ENCODE data around the gene PSIP1.
"Not testable (repeated sequence)": the region's sequence is repeated elsewhere in the genome, so short reads cannot be mapped to it uniquely, and the experiment has no call there.

The PSIP1 gene

DNA sequence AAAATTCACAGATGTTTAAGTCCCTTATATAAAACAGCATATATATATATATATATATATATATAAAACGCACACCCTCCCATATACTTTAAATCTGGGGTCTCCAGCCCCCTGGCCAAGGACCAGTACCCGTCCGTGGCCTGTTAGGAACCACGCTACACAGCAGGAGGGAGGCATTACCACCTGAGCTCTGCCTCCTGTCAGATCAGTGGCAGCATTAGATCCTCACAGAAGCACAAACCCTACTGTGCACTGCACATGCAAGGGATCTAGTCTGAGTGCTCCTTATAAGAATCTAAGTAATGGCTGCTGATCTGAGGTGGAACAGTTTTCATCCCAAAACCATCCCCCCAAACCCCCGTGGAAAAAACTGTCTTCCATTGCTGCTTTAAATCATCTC lies 9.0 kb downstream of the PSIP1 start:
- no peak for DNase-seq (ENCODE audit: low read depth in 2 of 2)

DNA sequence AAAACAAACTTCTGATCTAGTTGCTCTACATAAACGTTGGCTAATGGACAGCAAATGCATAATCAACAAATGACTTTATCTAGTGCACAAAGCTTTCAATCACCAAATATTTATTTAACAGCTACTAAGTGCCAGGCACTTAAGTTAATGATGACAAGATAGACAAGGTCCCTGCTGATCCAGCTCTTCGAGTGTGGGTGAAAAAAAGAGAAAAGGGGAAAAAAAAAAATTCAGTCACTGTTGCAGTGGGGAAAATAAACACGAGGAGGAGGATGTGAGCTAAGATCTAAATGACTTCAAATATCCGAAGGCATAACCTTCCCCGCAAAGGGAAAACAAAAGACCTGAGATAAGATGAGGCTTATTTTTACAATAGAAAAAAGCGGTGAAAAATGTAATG lies 9.6 kb downstream of the PSIP1 start:
- no peak for DNase-seq (ENCODE audit: low read depth in 2 of 2)

DNA sequence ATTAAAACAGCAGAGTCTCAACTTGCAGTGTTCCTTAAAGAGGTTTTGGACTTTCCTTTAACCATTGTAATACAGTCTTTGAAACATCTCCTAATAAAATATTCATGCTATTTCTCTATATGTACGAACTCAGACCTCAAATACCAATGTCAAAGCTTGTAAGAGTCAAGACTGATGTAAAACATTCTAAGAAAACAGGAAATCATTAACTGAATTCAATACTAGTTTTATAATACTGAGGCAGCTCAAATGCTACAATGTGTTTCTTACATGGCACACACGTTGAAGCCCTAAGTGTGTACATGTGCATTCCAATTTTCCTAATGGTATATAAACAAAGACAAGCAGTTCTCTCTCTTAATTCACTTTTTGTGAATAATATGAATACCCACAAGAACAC lies 11.6 kb downstream of the PSIP1 start:
- no peak for DNase-seq (ENCODE audit: low read depth in 2 of 2)

DNA sequence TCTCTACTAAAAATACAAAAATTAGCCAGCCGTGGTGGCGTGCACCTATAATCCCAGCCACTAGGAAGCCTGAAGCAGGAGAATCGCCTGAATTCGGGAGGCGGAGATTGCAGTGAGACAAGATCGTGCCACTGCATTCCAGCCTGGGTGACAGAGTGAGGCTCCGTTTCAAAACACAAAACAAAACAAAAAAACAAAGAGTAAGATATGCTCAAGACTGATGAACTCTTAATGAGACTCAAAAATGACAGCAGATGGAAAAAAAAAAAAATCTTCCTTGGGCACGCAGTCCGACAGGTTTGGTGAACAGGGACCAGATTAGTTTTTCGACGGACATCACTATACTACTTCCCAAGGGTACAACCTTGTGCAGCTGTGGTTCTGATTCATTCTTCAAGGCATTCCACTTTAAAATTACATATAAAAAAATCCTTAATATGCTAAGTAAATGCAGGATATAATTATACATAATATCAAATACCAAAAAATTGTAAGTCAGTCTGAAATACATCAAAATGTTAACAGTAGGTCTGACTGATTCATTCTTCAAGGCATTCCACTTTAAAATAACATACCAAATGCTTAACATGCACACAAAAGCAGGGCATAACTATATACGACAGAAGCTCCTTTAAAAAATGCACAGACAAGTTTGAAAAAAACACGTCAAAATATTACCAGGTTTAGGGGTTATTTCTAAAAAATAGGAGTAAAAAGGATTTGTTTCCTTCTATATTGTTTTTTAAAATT lies 12.3 kb downstream of the PSIP1 start:
- DNase-seq (ENCODE audit: low read depth in 2 of 2), result no peak

DNA sequence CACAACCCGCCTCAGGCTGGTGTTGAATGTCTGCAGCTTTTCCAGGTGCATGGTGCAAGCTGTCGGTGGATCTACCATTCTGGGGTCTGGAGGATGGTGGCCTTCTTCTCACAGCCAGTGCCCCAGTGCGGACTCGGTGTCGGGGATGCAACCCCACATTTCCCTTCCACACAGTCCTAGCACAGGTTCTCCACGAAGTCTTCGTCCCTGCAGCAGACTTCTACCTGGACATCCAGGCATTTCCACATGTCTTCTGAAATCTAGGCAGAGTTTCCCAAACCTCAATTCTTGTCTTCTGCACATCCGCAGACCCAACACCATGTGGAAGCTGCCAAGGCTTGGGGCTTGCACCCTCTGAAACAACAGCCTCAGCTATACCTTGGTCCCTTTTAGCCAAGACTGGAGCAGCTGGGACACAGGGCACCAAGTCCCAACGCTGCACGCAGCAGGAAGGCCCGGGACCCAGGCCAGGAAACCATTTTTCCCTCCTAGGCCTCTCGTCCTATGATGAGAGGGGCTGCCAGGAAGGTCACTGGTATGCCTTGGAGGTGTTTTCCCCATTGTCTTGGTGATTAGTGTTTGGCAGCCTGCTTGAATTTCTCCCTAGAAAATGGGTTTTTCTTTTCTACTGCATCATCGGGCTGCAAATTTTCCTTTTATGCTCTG lies 18.2 kb downstream of the PSIP1 start:
- DNase-seq (ENCODE audit: low read depth in 2 of 2), result no peak

DNA sequence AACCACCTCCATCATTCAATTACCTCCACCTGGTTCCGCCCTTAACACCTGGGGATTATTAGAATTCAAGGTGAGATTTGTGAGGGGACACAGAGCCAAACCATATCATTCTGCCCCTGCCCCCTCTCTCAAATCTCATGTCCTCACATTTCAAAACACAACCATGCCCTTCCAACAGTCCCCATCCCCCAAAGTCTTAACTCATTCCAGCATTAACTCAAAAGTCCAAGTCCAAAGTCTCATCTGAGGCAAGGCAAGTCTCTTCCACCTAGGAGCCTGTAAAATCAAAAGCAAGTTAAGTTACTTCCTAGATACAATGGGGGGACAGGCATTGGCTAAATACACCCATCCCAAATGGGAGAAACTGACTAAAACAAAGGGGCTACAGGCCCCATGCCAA lies 18.8 kb downstream of the PSIP1 start:
- DNase-seq (ENCODE audit: low read depth in 2 of 2), result no peak

DNA sequence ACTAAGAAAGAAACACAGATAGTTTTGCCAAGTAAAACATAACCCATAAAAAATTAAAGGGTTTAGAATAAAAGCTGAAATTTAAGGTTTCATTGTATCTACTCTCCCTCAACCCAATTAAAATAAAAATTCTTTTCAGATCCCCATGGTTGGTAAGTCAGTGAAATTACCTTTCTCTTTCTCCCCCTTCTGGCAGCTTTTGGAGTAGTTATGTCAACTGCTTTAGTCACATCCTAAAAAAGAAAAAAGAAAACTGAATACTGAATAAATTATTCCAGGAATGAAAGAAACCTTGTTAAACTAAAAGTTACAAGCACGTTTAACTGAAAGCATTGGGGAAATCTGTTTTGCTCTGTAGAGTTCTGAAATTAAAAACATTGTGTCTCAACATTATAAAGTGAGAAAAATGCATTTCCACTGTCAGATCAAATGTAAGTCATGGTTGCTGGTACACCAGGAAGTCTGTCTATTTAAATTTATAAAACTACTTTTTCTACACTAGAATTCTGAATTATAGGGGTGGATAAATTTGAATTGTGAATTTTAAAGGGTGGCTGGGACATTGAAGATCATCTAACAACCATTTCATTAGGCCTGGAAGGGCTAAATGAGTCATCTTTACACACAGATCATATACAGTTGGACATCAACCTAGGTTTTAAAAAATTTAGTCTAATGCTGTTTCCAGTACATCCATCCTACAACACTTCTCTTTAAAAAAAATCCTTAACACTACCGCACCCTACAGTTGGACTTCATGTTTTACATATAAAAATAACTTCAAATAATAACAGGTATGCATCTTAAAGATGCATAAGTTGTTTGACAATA lies 24.7 kb downstream of the PSIP1 start:
- DNase-seq (ENCODE audit: low read depth in 2 of 2), result no peak

DNA sequence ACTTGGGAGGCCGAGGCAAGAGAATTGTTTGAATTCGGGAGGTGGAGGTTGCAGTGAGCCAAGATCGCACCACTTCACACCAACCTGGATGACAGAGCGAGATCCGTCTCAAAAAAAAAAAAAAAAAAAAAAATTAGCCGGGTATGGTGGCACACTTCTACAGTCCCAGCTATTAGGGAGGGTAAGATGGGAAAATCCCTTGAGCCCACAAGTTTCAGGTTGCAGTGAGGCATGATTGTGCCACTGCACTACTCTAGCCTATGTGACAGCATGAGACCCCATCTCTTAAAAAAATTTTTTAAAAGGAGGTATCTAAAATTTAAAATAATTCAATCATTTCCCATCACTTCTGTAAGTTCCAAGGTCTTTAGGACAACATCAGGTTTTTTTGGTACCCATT lies 26.0 kb downstream of the PSIP1 start:
- DNase-seq (ENCODE audit: low read depth in 2 of 2), result no peak

DNA sequence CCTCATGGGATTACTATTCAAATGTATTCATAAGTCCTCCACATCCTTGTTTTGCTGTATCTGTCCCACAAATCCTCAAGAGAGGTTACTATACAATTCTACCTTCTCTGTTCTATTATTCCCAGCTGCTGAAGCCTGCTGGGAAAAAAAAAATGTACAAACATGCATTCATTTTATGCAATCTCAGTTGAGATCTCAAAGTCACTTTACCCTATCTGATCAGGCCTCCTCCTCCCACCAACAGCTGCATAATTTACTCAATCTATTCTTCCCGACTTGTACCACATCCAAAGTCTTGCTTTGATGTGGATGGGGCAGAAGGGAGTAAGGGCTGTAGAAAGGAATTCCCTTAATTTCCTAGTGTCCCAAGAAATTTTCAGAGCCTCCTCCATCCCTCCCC lies 28.6 kb downstream of the PSIP1 start:
- DNase-seq (ENCODE audit: low read depth in 2 of 2), result no peak

DNA sequence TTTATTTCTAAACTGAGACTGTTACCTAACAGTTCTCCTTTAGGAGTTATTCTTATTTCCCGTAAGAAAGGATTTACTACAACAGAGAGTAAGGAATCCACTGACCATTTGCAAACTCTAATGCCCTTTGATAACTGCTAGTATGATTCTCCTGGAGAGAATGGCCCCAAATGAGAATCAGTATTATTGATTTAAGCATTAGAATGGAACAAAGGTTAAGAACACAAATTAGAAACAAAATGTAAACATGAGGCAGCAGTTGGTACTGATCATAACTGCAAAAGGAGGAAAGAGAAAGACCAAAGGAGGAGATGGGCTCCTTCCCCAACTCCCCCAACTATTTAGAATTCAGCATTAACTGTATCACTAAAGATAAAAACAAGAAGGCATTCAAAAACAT lies 30.7 kb downstream of the PSIP1 start:
- no peak for DNase-seq (ENCODE audit: low read depth in 2 of 2)

DNA sequence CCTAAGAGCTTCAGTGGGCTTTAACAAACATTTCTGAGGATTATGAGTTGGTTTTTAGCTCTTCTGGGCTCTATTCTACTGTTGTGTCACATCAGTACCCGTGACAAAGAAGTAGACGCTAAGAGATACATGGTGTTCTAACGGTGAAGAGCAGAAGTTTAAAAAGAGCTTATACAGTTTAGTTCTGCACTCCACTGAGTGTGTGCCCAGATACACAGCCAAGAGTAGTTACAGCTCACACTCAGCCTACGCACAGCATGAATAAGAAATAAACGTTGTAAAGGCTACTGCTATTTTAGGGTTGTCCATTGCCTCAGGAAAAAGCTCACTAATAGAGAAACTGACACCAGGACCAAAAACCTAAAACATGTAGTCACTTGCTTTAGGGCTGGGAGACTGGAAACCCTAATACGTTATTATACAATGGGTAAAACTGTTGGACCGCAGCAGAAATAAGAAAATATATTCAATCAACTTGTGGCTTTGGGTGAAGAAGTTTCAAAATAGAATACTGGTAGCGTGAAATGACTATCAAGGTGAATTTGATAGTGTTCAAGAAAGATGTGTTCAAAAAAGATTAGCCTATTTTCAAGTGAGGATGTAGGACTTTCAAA lies 34.7 kb downstream of the PSIP1 start:
- DNase-seq (ENCODE audit: low read depth in 2 of 2), result no peak

DNA sequence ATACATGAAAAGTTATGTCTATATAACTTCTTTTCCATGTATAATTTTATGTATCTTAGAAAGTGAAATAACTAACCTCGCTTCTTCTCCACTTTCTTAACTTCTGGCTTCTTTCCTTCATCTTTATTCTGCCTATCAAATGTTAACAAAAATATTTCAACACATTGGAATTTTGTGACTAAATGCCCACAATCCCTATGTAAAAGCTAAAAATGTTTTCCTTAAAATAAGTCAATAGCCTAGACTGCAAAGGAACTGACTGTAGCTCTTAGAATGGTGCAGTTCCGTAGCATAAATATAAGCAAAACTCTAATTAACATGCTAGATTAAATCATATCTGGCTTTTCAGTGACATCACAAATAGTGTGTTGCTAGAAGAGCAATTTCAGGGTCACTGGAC lies 40.9 kb downstream of the PSIP1 start:
- DNase-seq (ENCODE audit: low read depth in 2 of 2), result no peak

DNA sequence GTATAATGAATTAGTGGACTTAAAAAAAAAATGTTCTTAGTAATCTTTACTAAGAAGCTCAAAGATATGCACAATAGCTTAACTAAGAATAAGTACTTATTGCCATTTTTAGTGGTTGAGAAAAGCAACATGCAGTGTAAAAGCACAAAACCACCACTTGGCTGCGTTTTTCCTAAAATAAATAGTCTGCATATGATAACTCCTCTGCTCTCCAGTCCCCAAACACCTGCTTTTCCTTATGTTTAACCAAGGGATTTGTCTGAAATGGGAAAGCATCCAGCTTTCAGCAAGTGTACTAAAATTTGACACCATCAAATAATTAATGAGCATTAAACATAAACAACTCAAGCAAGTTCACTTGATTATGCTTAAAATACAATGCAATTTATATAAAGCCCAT lies 41.4 kb downstream of the PSIP1 start:
- DNase-seq (ENCODE audit: low read depth in 2 of 2), result no peak

DNA sequence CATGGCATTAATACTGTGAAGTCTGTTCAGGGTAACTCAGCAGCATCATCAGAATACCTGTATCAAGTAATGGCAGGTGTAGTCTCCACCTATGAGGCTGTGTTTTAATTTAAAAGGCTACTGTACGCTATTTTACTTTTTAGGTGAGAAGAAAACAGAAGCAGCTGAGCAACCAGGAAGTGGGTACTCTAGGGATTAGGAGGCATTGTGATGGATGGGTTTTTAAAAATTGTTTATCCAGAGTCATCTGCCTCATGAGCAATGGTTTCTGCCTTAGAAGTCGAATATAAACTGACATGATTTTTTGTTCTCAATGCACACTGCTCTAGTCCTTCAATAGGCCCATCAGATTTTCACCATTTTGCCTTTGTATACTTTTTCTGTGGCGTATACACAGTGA lies 42.6 kb downstream of the PSIP1 start:
- DNase-seq (ENCODE audit: low read depth in 2 of 2), result no peak

DNA sequence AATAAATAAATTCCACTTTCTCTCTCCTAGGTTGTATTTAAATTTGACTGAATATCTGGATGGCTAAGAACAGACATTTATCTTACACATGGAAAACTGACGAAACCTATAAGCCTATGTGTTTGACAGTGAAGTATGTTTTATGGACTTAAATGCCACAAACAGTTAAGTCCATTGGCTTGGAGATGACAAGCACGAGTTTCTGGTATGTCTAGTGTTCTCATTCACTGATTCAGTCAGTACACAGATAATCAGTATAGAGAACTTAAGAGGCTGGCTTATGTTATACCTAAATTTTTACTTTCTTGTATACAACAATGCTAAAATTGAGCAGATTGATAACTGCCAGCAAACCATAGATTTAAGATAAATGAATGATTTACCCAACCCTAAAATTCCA lies 49.2 kb downstream of the PSIP1 start:
- no peak for DNase-seq (ENCODE audit: low read depth in 2 of 2)

DNA sequence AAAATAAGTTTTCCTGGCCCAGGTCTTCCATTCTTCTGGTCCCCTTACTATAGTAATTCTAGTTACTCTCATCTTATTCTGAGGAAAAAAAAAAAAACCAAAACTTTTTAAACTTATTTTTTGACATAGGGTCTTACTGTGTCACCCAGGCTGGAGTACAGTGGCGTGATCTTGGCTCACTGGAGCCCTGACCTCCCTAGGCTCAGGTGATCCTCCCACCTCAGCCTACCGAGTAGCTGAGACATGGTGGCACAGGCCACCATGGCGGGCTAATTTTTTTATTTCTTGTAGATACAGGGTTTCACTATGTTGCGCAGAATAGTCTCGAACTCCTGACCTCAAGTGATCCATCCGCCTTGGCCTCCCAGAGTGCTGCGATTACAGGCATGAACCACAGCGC lies 49.7 kb downstream of the PSIP1 start:
- DNase-seq (ENCODE audit: low read depth in 2 of 2), result no peak

DNA sequence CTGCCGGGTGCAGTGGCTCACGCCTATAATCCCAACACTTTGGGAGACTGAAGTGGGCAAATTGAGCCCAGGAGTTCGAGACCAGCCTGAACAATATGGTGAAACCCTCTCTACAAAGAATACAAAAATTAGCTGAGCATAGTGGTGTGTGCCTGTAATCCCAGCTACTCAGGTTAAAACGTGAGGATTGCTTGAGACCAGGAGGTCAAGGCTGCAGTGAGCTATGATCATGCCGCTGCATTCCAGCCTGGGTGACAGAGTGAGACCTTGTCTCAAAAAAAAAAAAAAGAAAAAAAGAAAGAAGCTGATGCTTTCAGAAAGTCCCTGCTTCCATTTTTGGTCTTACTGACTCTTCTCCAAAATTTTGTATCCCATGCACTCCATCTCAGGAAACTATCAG lies 56.8 kb downstream of the PSIP1 start:
- DNase-seq (ENCODE audit: low read depth in 2 of 2), result no peak

DNA sequence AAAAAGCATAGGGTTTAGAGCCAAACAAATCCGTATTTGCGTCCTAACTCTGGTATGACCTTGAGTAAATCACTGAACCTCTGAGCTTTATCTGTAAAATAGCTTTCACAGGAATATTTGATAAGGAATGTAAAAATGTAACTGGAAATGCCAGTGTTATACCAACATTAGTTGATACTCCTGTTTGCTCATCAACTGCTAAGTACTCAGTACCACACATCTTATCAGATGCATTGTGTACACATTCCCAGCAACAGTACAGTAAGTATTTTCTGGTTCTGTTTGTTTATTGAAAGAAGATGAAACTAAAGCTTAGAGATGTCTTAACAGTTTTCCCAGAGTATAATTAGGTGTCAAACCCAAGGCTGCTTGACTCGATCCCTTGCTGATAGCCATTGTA lies 66.6 kb downstream of the PSIP1 start:
- DNase-seq (ENCODE audit: low read depth in 2 of 2), result no peak

DNA sequence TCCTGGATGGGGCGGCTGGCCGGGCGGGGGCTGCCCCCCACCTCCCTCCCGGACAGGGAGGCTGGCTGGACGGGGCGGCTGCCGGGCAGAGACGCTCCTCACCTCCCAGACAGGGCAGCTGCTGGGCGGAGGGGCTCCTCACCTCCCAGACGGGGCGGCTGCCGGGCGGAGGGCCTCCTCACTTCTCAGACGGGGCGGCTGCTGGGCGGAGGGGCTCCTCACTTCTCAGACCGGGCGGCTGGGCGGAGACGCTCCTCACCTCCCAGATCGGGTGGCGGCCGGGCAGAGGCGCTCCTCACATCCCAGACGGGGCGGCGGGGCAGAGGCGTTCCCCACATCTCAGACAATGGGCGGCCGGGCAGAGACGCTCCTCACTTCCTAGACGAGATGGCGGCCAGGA lies 68.5 kb downstream of the PSIP1 start:
- not testable (repeated sequence) for DNase-seq (ENCODE audit: low read depth in 2 of 2)

DNA sequence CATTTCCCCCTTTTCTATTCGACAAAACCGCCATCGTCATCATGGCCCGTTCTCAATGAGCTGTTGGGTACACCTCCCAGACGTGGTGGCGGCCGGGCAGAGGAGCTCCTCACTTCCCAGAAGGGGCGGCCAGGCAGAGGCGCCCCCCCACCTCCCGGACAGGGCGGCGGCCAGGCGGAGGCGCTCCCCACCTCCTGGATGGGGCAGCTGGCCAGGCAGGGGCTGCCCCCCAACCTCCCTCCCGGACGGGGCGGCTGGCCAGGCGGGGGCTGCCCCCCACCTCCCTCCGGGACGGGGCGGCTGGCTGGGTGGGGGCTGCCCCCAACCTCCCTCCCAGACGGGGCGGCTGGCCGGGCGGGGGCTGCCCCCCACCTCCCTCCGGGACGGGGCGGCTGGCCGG lies 68.9 kb downstream of the PSIP1 start:
- not testable (repeated sequence) for DNase-seq (ENCODE audit: low read depth in 2 of 2)

DNA sequence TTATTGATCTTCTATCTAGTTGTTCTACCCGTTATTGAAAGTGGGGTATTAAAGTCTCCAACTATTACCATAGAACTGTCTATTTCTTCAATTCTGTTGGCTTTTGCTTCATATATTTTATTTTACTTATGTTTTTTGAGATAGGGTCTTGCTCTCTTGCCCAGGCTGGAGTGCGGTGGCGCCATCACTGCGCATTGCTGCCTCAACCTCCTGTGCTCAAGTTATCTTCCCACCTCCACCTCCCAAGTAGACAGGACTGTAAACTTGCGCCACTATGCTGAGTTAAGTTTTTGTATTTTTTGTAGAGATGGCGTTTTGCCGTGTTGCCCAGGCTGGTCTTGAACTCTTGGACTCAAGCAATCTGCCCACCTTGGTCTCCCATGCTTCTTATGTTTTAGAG lies 71.9 kb downstream of the PSIP1 start:
- no peak for DNase-seq (ENCODE audit: low read depth in 2 of 2)

DNA sequence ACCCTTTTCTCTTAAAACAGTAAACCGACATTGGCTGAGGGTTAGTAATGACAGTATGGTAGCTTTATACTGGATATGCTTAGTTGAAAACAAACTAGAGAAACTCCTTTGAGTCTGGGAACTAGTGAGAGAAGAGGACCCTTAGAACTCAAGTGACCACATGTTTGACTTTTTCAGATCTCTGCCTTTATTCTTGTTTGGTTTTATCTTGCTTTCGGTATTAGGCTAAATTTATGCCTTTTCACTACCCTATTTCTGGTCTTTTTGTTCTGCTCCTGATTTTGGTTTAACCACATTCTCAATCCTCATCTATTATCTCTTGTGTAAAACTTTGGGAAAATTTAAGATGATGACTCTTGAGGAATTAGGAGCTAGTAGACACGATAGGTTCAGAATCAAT lies 77.1 kb downstream of the PSIP1 start:
- no peak for DNase-seq (ENCODE audit: low read depth in 2 of 2)

DNA sequence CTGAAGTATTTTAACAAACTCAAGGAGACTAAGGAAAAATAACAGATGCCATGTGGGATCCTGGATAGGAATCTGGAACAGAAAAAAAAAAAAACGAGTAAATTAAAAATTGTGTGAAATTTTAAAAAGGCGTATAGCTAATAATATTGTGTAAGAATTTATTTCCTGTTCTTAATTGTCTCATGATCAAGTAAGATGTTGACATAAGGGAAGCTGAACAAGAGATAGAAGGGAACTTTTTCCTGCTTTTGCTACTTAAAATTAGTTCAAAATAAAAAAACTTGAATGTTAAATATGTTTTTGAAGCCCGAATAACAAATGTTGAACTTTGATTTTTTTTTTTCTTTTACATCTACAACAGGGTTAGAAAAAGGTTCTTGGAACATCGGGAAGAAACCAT lies 77.6 kb downstream of the PSIP1 start:
- DNase-seq (ENCODE audit: low read depth in 2 of 2), result no peak

Measured in stimulated activated CD4-positive, alpha-beta T cell treated with anti-CD3 and anti-CD28 coated beads, Interleukin-1b, Interleukin-23, amount 100 ng/mL, for 4 hours (primary cell).